CD14-positive monocyte (primary cell): ENCODE data around the gene RIMS3. TPM values are rescaled to one million over a fixed set of nuclear protein-coding genes. Genes with fewer than 3 reads are reported as not detected.

Experiments used
- DNase-seq, 3 donors: peaks; one replicate each; pipeline ENCODE4 v3.0.0-alpha.2; 2011 to 2022
- H2AFZ ChIP-seq: 2 replicates; pipeline ENCODE4 v1.6.0; 2012; ENCODE audit warnings: mild to moderate bottlenecking, low read depth, low read length, inconsistent platforms; ENCODE audit not compliant: insufficient read depth, poor library complexity, severe bottlenecking
- H3K27ac ChIP-seq, 2 donors: 1 replicate in 1 of 2; 2 replicates in 1 of 2; pipeline ENCODE4 v1.5.1; 2012 to 2013; ENCODE audit warnings: low read length in 2 of 2, control low read depth in 1 of 2, inconsistent platforms in 1 of 2, low read depth in 1 of 2, mild to moderate bottlenecking in 1 of 2
- H3K27me3 ChIP-seq, 2 donors: one replicate each; pipeline versions ENCODE4 v1.6.0 to v1.6.1; 2011 to 2013; ENCODE audit warnings: low read length in 2 of 2; ENCODE audit not compliant: control insufficient read depth in 2 of 2, insufficient read depth in 2 of 2
- H3K36me3 ChIP-seq, 2 donors: replicated peaks in 1 of 2; 1 replicate in 1 of 2; 2 replicates in 1 of 2; pipeline versions ENCODE4 v1.5.1 to v1.6.1; 2012 to 2013; ENCODE audit warnings: low read length in 2 of 2, control low read depth in 1 of 2, inconsistent platforms in 1 of 2, mild to moderate bottlenecking in 1 of 2; ENCODE audit not compliant: insufficient read depth in 2 of 2, control insufficient read depth in 1 of 2
- H3K4me1 ChIP-seq, 2 donors: 1 replicate in 1 of 2; 2 replicates in 1 of 2; pipeline versions ENCODE4 v1.5.1 to v1.6.1; 2012 to 2013; ENCODE audit warnings: low read length in 2 of 2, control low read depth in 1 of 2, inconsistent platforms in 1 of 2, mild to moderate bottlenecking in 1 of 2, moderate library complexity in 1 of 2; ENCODE audit not compliant: insufficient read depth in 2 of 2, control insufficient read depth in 1 of 2
- H3K4me2 ChIP-seq: replicated peaks from 2 replicates; pipeline ENCODE3; 2012; ENCODE audit warnings: low read length, moderate library complexity, mild to moderate bottlenecking; ENCODE audit not compliant: poor library complexity, severe bottlenecking; ENCODE audit errors: extremely low read depth
- H3K4me3 ChIP-seq, 3 experiments: fragments of 200-600 bp in 1 of 3; sonication (generic) in 1 of 3; replicated peaks in 1 of 3; 1 replicate in 2 of 3; 2 replicates in 1 of 3; pipeline ENCODE4 v1.5.1; 2011 to 2013; ENCODE audit warnings: low read length in 3 of 3, mild to moderate bottlenecking in 3 of 3, control low read depth in 2 of 3, low read depth in 2 of 3, inconsistent platforms in 1 of 3, moderate library complexity in 1 of 3
- H3K79me2 ChIP-seq: 2 replicates; pipeline ENCODE4 v1.6.0; 2012; ENCODE audit warnings: mild to moderate bottlenecking, control low read depth, inconsistent platforms, low read length, moderate library complexity; ENCODE audit not compliant: insufficient read depth
- H3K9ac ChIP-seq: 2 replicates; pipeline ENCODE4 v1.6.0; 2017; ENCODE audit warnings: low read length, mild to moderate bottlenecking; ENCODE audit not compliant: insufficient read depth, poor library complexity, severe bottlenecking
- H3K9me3 ChIP-seq, 2 donors: replicated peaks in 1 of 2; 1 replicate in 1 of 2; 2 replicates in 1 of 2; pipeline versions ENCODE4 v1.5.1 to v1.6.1; 2012 to 2013; ENCODE audit warnings: low read length in 2 of 2, control low read depth in 1 of 2; ENCODE audit not compliant: control insufficient read depth in 1 of 2, insufficient read depth in 1 of 2
- H4K20me1 ChIP-seq: 2 replicates; pipeline ENCODE4 v1.6.0; 2012; ENCODE audit warnings: mild to moderate bottlenecking, low read length, control low read depth, moderate library complexity; ENCODE audit not compliant: insufficient read depth
- H3K27ac Mint-ChIP-seq, 7 donors: one replicate each; pipeline ENCODE4 v1.8.0; 2020; ENCODE audit warnings: mild to moderate bottlenecking in 7 of 7, mixed read lengths in 7 of 7, moderate library complexity in 6 of 7, inconsistent platforms in 2 of 7
- H3K27me3 Mint-ChIP-seq, 3 donors: one replicate each; pipeline ENCODE4 v1.8.0; 2021 to 2022; ENCODE audit warnings: low read depth in 3 of 3, mild to moderate bottlenecking in 3 of 3, mixed read lengths in 3 of 3, moderate library complexity in 3 of 3, inconsistent platforms in 1 of 3
- H3K36me3 Mint-ChIP-seq, 2 donors: one replicate each; pipeline ENCODE4 v1.8.0; 2020; ENCODE audit warnings: mixed read lengths in 2 of 2, inconsistent platforms in 1 of 2, mild to moderate bottlenecking in 1 of 2
- H3K4me1 Mint-ChIP-seq: one replicate; pipeline ENCODE4 v1.8.0; 2020; ENCODE audit warnings: mild to moderate bottlenecking, mixed read lengths
- H3K4me3 Mint-ChIP-seq, 2 donors: one replicate each; pipeline ENCODE4 v1.8.0; 2020; ENCODE audit warnings: mild to moderate bottlenecking in 2 of 2, mixed read lengths in 2 of 2, moderate library complexity in 1 of 2
- H3K9me3 Mint-ChIP-seq, 7 donors: one replicate each; pipeline ENCODE4 v1.8.0; 2020 to 2022; ENCODE audit warnings: mixed read lengths in 7 of 7, mild to moderate bottlenecking in 6 of 7, moderate library complexity in 6 of 7, inconsistent platforms in 2 of 7
- CTCF ChIP-seq: fragments of 200-600 bp; IDR thresholded peaks from one replicate; pipeline ENCODE4 v1.8.0; 2022; ENCODE audit warnings: antibody characterized with exemption, mild to moderate bottlenecking
- WGBS: methylation state at CpG from one replicate; pipeline ENCODE4 v1.1.5; 2013; ENCODE audit warnings: missing lambda C conversion rate; ENCODE audit not compliant: insufficient coverage; 5-methylcytosine and 5-hydroxymethylcytosine counted together
- intact Hi-C, 2 donors: fragments of 100-400 bp; cut with micrococcal nuclease; formaldehyde crosslinking; loops; one replicate each; pipeline versions ENCODE4 v1.15.0 to v1.15.1; 2023
- polyA plus RNA-seq, 3 donors: library from polyadenylated mRNA; depleted of rRNA in 1 of 3; unstranded in 2 of 3; stranded (reverse) in 1 of 3; fragments of 300-500 nt in 2 of 3; fragments of >200 nt in 1 of 3; fragmentation: Illumina TruSeq in 2 of 3; gene quantifications; 1 replicate in 2 of 3; 2 replicates in 1 of 3; pipeline ENCODE4 v1.2.3, GENCODE V29; 2012 to 2021

Gene RIMS3
- polyA plus RNA-seq, 3 donors: 0.15 to 1.0 (median 0.26) TPM

DNA sequence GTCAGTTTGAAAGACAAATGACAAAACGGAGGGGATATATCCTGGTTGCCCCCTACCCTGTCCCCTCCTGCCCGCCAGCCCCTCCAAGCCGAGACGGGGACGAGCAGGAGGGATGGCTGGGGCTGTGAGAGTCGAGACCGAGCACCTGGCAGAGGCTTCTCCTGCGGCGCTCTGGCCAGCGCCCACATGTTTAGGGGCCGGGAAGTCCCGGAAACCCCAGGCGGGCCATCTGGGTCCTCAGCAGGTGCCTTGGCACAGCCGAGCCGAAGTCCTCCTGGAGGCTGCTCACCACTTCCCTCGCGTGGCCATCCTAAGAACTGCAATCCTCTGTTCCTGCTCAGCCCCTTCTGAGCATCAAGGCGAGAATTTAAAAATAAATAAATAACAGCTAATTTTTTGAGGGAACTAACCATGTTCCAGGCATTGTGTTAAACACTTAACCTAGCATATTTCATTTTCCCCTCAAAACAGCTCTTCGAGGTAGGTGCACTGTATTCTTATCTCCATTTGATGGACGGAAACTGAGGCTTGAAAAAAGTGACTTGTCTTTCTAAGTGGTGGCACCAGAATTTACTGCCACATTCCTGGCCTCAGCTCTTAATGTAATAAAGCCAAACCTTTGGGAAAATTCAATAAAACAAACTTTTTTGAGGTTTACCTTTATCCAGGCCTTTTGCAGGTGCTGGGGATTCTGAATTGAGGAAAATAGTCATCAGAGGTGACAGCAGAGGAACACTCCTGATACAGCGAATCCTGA lies 3.5 kb upstream of the RIMS3 start:
- peak; percentile 63 to 79 (median 79) for DNase-seq
- peaks cover 14 to 24% of the 10 kb centered on the region in 2 donors for H3K4me1 ChIP-seq
- H3K9ac ChIP-seq: no peak overlapping the region
- WGBS: 4% methylated on average over 14 of the region's 21 CpGs
- no peaks in the 10 kb centered on the region for H3K79me2 ChIP-seq
- H3K4me3 Mint-ChIP-seq: peak overlapping the region; percentile 39 to 46
- no peak overlapping the region for H3K27ac Mint-ChIP-seq
- no peaks in the 10 kb centered on the region for H3K9me3 ChIP-seq
- intact Hi-C loops: loop anchor here in 1 of 2 donors (5.0 kb wide), 1 partner anchor 57 kb away; no protein-coding TSS in a partner anchor
- H3K36me3 ChIP-seq: no peaks in the 10 kb centered on the region
- H2AFZ ChIP-seq: peak overlapping the region; percentile 65
- peaks cover 0 to 10% of the 10 kb centered on the region in 2 donors for H3K27me3 ChIP-seq
- TF ChIP-seq CTCF: peak; percentile 97
- peaks cover 5 to 15% (median 15%) of the 10 kb centered on the region in 3 donors for H3K27me3 Mint-ChIP-seq
- H3K36me3 Mint-ChIP-seq: no peaks in the 10 kb centered on the region
- H3K4me2 ChIP-seq: peak overlapping the region; percentile 67
- no peak overlapping the region for H3K27ac ChIP-seq
- H3K4me1 Mint-ChIP-seq: peaks cover 16% of the 10 kb centered on the region
- peaks cover 0 to 6% (median 2%) of the 10 kb centered on the region in 7 donors for H3K9me3 Mint-ChIP-seq
- H4K20me1 ChIP-seq: no peaks in the 10 kb centered on the region
- peak overlapping the region in 1 of 3 experiments; percentile 51 for H3K4me3 ChIP-seq

GRCh38 chr1:40664791-40665190 lies 691 bp downstream of the RIMS3 start:
- Mint-ChIP-seq H3K36me3 (no peaks in the 10 kb centered on the region), H3K27ac (peak overlapping the region in 3 of 7 donors; percentile 49 to 74 (median 57)), H3K9me3 (peaks cover 0 to 2% (median 0%) of the 10 kb centered on the region in 7 donors), H3K27me3 (peaks cover 6 to 9% (median 7%) of the 10 kb centered on the region in 3 donors), H3K4me1 (peaks cover 16% of the 10 kb centered on the region), H3K4me3 (peak overlapping the region; percentile 77 to 88)
- Histone ChIP-seq H3K79me2 (no peaks in the 10 kb centered on the region), H3K36me3 (no peaks in the 10 kb centered on the region), H3K4me1 (peaks cover 14 to 24% of the 10 kb centered on the region in 2 donors), H3K9ac (no peak overlapping the region), H3K27ac (no peak overlapping the region), H4K20me1 (no peaks in the 10 kb centered on the region), H3K4me3 (peak overlapping the region in 1 of 3 experiments; percentile 81), H3K4me2 (peak overlapping the region; percentile 93), H2AFZ (peak overlapping the region; percentile 90), H3K9me3 (no peaks in the 10 kb centered on the region), H3K27me3 (peaks cover 0 to 10% of the 10 kb centered on the region in 2 donors)
- 100% methylated on average over 1 of the region's 2 CpGs for WGBS
- intact Hi-C loops: loop anchor here in 1 of 2 donors (5.0 kb wide), 1 partner anchor 52 kb away; no protein-coding TSS in a partner anchor
- DNase-seq: no peak
- no peak for TF ChIP-seq CTCF
